ENCODE data around the gene DDX6. TPM values are rescaled to one million over a fixed set of nuclear protein-coding genes. Genes with fewer than 3 reads are reported as not detected.
"Not testable (repeated sequence)": the region's sequence is repeated elsewhere in the genome, so short reads cannot be mapped to it uniquely, and the experiment has no call there.

Gene DDX6
- polyA plus RNA-seq, 2 of the 4 experiments (the other 2 are of a cell fraction) = 36.3 to 41.4 TPM

- H3K4me2 ChIP-seq = no peak overlapping the region
- no peak overlapping the region for H3K4me3 ChIP-seq
- POLR2A ChIA-PET = no interaction called here
- H3K4me1 ChIP-seq = peaks cover 9% of the 10 kb centered on the region; the same call in 1 of the 3 replicates
- DNase-seq (ENCODE audit: low read depth in 1 of 2, low spot score in 1 of 2) (no peak), FAIRE-seq (no peak), ATAC-seq (no peak)
- no peak overlapping the region for H3K27ac ChIP-seq
- TF ChIP-seq ESRRA (IDR thresholded peaks at IDR 0.05; ENCODE audit: borderline replicate concordance, low read length) (no peak), RCOR1 (IDR thresholded peaks at IDR 0.05; ENCODE audit: low read depth, low read length) (no peak), SMC3 (IDR thresholded peaks at IDR 0.05) (no peak), ATOH8 (CRISPR knock-in tag; IDR thresholded peaks at IDR 0.05; ENCODE audit: low read depth) (no peak), HMGXB4 (CRISPR knock-in tag; IDR thresholded peaks at IDR 0.05; ENCODE audit: borderline replicate concordance) (no peak), JUNB (IDR thresholded peaks at IDR 0.05) (no peak), CTCF (IDR thresholded peaks at IDR 0.05) (no peak), BHLHE40 (IDR thresholded peaks at IDR 0.05; ENCODE audit: low read depth, low read length) (no peak)
- WGBS (ENCODE audit: missing lambda C conversion rate) = 77% methylated on average over 3 of the region's 3 CpGs
- no peaks in the 10 kb centered on the region for H3K9me3 ChIP-seq
- CTCF ChIA-PET = interaction anchor here (1.5 to 1.9 kb wide), 3 partner anchors 14 to 162 kb away, joined by 3 to 4 read pairs (median 4); no protein-coding TSS in a partner anchor
These were observed 22.3 kb downstream of the DDX6 start for GRCh38 chr11:118768690-118769089.

GRCh38 chr11:118766035-118766434, 24.9 kb downstream of the DDX6 start:
- DNase-seq (ENCODE audit: low read depth in 1 of 2, low spot score in 1 of 2) = no peak
- Histone ChIP-seq H3K9me3 (no peaks in the 10 kb centered on the region), H3K4me3 (no peak overlapping the region), H3K4me2 (no peak overlapping the region), H3K4me1 (peaks cover 8% of the 10 kb centered on the region; the same call in 1 of the 3 replicates), H3K27ac (no peak overlapping the region)
- WGBS (ENCODE audit: missing lambda C conversion rate) = 93% methylated on average over 4 of the region's 4 CpGs
- ATAC-seq = no peak
- TF ChIP-seq CTCF (IDR thresholded peaks at IDR 0.05) (no peak), TP53 (CRISPR knock-in tag; IDR thresholded peaks at IDR 0.05) (no peak), PBX3 (IDR thresholded peaks at IDR 0.05) (no peak), USF2 (IDR thresholded peaks at IDR 0.05) (no peak), NFE2L2 (conservative IDR thresholded peaks at IDR 0.05; ENCODE audit: low read length) (no peak), ZFP36 (IDR thresholded peaks at IDR 0.05; ENCODE audit: borderline replicate concordance, partially characterized antibody) (no peak), RFX5 (IDR thresholded peaks at IDR 0.05) (no peak)
- CTCF ChIA-PET = interaction anchor here (0.9 kb wide), 1 partner anchor 8 kb away, joined by 3 read pairs; no protein-coding TSS in a partner anchor
- POLR2A ChIA-PET = no interaction called here
- no peak for FAIRE-seq

- H3K4me1 ChIP-seq; H3K4me3 ChIP-seq; POLR2A ChIA-PET; H3K9me3 ChIP-seq; DNase-seq (ENCODE audit: low read depth in 1 of 2, low spot score in 1 of 2); CTCF ChIA-PET; ATAC-seq; H3K4me2 ChIP-seq; FAIRE-seq; H3K27ac ChIP-seq: not testable (repeated sequence)
- WGBS (ENCODE audit: missing lambda C conversion rate) = 98% methylated on average over 6 of the region's 6 CpGs
These were observed 25.8 kb downstream of the DDX6 start for GRCh38 chr11:118765095-118765691.
